GM12865 (cell line): ENCODE measurements around the gene SPEM2.

Experiments used
- DNase-seq: peaks from one replicate; pipeline ENCODE4 v3.0.0; 2010; ENCODE audit warnings: low read depth
- H3K4me3 ChIP-seq: 2 replicates; pipeline ENCODE4 v1.5.1; 2011; ENCODE audit warnings: mild to moderate bottlenecking, low read depth, low read length, control low read depth
- TF ChIP-seq, protein P1 (sequence below): IDR thresholded peaks from 2 replicates; pipeline ENCODE4 v1.5.1; 2011; ENCODE audit warnings: low read length, control low read depth, low read depth, inconsistent platforms; ENCODE audit not compliant: insufficient read depth; ENCODE audit errors: missing control alignments

Gene SPEM2

DNA sequence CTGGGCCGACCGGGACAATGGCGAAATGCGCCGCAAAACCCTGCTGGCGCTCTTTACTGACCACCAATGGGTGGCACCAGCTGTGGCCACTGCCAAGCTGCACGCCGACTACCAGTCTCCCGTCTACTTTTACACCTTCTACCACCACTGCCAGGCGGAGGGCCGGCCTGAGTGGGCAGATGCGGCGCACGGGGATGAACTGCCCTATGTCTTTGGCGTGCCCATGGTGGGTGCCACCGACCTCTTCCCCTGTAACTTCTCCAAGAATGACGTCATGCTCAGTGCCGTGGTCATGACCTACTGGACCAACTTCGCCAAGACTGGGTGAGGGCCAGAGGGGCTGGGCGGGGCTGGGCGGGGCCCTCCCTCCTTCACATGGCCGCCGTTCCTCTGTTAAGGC, 9.6 kb upstream of the SPEM2 start:
- no peak overlapping the region for H3K4me3 ChIP-seq
- no peak for DNase-seq
- TF ChIP-seq, protein P1, sequence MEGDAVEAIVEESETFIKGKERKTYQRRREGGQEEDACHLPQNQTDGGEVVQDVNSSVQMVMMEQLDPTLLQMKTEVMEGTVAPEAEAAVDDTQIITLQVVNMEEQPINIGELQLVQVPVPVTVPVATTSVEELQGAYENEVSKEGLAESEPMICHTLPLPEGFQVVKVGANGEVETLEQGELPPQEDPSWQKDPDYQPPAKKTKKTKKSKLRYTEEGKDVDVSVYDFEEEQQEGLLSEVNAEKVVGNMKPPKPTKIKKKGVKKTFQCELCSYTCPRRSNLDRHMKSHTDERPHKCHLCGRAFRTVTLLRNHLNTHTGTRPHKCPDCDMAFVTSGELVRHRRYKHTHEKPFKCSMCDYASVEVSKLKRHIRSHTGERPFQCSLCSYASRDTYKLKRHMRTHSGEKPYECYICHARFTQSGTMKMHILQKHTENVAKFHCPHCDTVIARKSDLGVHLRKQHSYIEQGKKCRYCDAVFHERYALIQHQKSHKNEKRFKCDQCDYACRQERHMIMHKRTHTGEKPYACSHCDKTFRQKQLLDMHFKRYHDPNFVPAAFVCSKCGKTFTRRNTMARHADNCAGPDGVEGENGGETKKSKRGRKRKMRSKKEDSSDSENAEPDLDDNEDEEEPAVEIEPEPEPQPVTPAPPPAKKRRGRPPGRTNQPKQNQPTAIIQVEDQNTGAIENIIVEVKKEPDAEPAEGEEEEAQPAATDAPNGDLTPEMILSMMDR = no peak

DNA sequence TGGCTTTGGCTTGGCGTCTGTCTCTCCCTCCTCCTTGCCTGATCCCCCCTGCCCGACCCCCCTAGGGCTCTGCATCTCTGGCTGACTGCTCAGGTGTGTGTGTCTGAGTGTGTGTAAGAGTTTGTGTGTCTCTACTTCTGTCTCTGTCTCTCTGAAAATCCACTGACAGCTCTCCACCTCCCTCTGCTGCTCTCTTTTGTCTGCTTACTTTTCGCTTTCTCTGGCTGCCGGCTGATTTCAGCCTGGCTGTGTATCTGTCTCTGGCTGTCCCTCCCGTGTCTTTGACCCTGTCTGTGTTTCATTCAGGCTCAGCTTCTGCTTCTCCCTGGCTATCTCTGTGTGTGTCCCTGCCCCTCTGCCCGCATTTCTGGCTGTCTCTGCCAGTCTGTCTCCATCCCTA, 9.1 kb upstream of the SPEM2 start:
- no peak for DNase-seq
- no peak overlapping the region for H3K4me3 ChIP-seq
- TF ChIP-seq, protein P1 = no peak

DNA sequence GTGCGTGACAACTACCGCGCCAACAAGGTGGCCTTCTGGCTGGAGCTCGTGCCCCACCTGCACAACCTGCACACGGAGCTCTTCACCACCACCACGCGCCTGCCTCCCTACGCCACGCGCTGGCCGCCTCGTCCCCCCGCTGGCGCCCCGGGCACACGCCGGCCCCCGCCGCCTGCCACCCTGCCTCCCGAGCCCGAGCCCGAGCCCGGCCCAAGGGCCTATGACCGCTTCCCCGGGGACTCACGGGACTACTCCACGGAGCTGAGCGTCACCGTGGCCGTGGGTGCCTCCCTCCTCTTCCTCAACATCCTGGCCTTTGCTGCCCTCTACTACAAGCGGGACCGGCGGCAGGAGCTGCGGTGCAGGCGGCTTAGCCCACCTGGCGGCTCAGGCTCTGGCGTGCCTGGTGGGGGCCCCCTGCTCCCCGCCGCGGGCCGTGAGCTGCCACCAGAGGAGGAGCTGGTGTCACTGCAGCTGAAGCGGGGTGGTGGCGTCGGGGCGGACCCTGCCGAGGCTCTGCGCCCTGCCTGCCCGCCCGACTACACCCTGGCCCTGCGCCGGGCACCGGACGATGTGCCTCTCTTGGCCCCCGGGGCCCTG, 8.3 kb upstream of the SPEM2 start:
- DNase-seq = no peak

DNA sequence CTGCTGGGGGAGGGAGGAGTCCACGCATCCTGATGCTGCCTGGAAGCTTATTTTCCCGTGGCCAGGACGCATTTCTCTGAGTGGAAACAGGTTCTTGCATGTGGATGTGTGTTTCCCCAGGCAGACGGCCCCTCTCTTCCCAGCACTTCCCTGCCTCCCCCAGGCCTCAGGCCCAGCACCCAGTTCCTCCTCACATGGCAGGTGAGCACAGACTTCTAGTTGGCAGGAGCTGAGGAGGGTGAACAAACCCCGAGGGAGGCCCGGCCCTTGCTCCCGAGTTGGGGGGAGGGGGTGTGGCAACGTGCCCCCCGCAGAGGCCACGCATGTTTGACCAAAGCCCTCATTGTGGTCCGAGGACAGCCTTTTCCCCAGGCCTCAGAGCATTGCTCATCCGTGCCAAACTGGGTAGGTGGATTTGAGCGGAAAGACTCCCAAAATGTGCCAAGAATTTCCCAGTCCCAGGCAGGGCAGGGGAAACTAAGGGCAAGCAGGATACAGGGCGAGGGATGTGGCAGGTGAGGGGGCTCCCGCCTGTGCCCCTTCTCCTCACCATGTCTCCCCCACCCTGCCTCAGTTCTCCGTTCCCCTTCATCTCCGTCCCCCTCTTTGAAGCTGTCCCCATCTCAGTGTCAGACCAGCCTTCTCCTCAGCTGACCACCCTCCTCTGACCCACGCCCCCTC, 6.8 kb upstream of the SPEM2 start:
- TF ChIP-seq, protein P1 = no peak
- H3K4me3 ChIP-seq = no peak overlapping the region
- DNase-seq = no peak

More for the DNA sequence above, 8.3 kb upstream of the SPEM2 start:
- no peak overlapping the region for H3K4me3 ChIP-seq
- TF ChIP-seq, protein P1 = no peak

DNA sequence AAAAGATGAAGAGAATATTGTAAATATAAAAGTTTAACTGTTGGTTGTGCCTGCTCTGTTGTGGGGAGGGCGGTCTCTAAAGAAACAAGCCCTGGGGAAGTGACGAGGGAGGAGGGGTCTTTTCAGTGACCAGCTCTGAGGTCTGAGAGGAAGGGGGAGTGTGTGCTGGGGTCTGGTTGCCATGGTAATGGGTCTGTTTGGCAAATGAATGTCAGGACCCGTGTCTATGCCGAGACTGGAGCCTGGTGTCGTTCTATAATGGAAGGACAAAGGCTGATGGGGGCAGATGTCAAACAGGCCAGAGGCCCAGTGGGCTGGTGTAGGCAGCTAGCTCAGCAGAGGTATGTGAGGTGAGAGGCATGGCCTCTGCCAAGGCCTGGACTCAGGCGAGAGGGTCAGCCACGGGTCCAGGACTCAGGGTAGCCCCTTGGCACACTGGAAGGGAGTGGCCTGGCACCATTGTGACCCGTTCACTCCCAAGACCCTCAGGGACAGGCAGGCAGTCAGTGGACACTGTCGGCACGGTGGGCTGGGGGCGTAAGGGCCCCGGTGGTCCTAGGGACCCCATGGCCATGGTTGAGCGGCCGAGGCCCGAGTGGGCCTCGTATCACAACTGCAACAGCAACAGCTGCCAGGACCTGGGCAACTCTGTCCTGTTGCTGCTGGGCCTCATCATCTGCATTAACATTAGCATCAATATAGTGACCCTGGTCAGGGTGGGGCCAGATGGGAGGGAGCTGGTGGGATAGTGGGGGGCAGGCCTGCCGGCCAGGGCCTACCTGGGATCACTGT, 5.4 kb upstream of the SPEM2 start, which contains the start of gene SPEM1:
TSS of gene SPEM1 (plus strand) at position 506 of the 792 bp plus-strand sequence. CDS start at position 567, 61 bp downstream.
- no peak for DNase-seq
- TF ChIP-seq, protein P1 = no peak
- H3K4me3 ChIP-seq = no peak within 1 kb of the TSS

DNA sequence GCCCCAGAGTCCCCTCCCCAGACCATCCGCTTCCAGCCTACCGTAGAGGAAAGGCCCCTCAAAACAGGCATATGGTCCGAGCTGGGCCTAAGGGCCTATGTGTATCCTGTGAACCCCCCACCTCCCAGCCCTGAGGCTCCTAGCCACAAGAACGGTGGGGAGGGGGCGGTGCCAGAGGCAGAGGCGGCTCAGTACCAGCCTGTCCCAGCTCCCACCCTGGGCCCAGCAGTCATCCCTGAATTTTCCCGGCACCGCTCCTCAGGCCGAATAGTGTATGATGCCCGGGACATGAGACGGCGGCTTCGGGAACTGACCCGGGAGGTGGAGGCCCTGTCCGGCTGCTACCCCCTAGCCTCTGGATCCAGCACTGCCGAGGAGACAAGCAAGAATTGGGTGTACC, 4.2 kb upstream of the SPEM2 start:
- no peak for DNase-seq
- TF ChIP-seq, protein P1 = no peak

More for the DNA sequence above, 4.2 kb upstream of the SPEM2 start:
- no peak overlapping the region for H3K4me3 ChIP-seq
